Measurements from ENCODE around the gene HNRNPA1L2. TPM values are rescaled to one million over a fixed set of nuclear protein-coding genes. Genes with fewer than 3 reads are reported as not detected.

HNRNPA1L2 gene
- total and polyA plus RNA-seq, 9 of the 15 experiments (the other 6 are each of a cell fraction or from before 2014, with no cell fraction given) = 3.7 to 10.8 (median 6.8) TPM

DNA sequence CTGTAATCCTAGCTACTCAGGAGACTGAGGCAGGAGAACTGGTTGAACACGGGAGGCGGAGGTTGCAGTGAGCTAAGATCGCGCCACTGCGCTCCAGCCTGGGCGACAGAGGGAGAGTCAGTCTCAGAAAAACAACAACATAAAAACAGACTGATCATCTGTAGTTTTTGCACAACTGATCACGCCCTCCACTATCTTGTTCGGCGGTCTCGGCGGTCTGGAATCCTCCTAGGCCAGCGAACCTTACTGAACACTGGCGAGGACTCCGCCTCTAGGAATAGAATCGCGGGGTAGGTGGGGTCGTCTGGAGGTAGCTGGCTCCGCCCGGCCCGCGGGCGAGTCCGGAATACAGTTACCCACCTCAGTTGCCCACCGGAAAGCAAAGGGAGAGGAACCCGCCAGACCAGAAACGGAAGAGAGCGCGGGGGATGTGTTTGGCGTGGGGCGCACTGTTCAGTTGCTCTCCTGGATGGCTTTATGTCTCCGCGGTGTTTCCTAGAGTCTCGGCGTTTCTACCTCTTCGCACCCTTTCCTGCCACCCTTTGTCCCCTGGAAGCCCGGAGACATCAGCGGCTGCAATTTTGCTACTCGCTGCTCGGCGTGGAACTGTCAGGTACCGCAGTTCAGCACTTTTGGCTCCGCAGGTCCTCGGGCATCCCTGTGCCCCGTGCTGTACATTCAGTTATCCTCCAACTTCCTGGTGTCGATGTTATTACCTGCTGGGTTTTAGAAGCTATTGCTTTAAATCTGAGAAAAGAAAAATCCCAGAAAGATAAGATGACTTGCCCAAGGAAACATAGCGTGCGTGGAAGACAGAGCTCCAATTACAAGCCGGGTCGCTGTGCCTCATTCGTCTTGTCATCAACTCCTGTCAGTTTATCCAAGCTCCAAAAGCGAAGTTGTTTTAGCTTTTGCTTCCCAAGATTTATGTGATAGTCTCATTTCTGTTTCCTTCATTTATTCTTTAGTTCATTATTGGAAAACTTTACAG is 24.9 kb upstream of the HNRNPA1L2 start (continued):
- TF ChIP-seq, protein P1, sequence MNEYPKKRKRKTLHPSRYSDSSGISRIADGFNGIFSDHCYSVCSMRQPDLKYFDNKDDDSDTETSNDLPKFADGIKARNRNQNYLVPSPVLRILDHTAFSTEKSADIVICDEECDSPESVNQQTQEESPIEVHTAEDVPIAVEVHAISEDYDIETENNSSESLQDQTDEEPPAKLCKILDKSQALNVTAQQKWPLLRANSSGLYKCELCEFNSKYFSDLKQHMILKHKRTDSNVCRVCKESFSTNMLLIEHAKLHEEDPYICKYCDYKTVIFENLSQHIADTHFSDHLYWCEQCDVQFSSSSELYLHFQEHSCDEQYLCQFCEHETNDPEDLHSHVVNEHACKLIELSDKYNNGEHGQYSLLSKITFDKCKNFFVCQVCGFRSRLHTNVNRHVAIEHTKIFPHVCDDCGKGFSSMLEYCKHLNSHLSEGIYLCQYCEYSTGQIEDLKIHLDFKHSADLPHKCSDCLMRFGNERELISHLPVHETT (CRISPR knock-in tag; conservative IDR thresholded peaks at IDR 0.05 in 1 of 2, IDR thresholded peaks at IDR 0.05 in 1 of 2) = peak in 1 of 2 experiments; percentile 42; a peak in 1 of 4 replicates
- TF ChIP-seq YY1 (IDR thresholded peaks at IDR 0.05; ENCODE audit: borderline replicate concordance in 1 of 3, control insufficient read depth in 1 of 3, extremely low read depth in 1 of 3, insufficient read depth in 3 of 3, insufficient read length in 1 of 3, insufficient replicate concordance in 2 of 3, low read depth in 1 of 3, low read length in 2 of 3) (peak in 1 of 3 experiments; percentile 49), TRIM24 (IDR thresholded peaks at IDR 0.05) (peak in 1 of 2 experiments; percentile 93; a peak in 2 of 4 replicates), ZBTB49 (CRISPR knock-in tag; IDR thresholded peaks at IDR 0.05; ENCODE audit: borderline replicate concordance) (0 out of 2 replicates have a peak, but pooled peaks have one; percentile 41), ZNF764 (CRISPR knock-in tag; IDR thresholded peaks at IDR 0.05; ENCODE audit: low read depth) (no peak), VEZF1 (CRISPR knock-in tag; IDR thresholded peaks at IDR 0.05) (peak; percentile 45; the same call in 1 of the 2 replicates), ASH1L (IDR thresholded peaks at IDR 0.05; ENCODE audit: borderline replicate concordance, low read depth, partially characterized antibody) (no peak), TCF3 (CRISPR knock-in tag; IDR thresholded peaks at IDR 0.05) (no peak), ZNF449 (CRISPR knock-in tag; IDR thresholded peaks at IDR 0.05) (no peak), RCOR1 (IDR thresholded peaks at IDR 0.05; ENCODE audit: borderline replicate concordance in 1 of 2, low read depth in 2 of 2, low read length in 2 of 2) (peak in 1 of 2 experiments; percentile 54; a peak in 2 of 4 replicates)
- TF ChIP-seq, protein P2, sequence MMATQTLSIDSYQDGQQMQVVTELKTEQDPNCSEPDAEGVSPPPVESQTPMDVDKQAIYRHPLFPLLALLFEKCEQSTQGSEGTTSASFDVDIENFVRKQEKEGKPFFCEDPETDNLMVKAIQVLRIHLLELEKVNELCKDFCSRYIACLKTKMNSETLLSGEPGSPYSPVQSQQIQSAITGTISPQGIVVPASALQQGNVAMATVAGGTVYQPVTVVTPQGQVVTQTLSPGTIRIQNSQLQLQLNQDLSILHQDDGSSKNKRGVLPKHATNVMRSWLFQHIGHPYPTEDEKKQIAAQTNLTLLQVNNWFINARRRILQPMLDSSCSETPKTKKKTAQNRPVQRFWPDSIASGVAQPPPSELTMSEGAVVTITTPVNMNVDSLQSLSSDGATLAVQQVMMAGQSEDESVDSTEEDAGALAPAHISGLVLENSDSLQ (IDR thresholded peaks at IDR 0.05) = no peak; the same call in 1 of the 2 replicates
- TF ChIP-seq, protein P3, sequence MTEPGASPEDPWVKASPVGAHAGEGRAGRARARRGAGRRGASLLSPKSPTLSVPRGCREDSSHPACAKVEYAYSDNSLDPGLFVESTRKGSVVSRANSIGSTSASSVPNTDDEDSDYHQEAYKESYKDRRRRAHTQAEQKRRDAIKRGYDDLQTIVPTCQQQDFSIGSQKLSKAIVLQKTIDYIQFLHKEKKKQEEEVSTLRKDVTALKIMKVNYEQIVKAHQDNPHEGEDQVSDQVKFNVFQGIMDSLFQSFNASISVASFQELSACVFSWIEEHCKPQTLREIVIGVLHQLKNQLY (CRISPR knock-in tag; conservative IDR thresholded peaks at IDR 0.05) = no peak
